HG03045 (cell line): ENCODE results near the gene NLGN1.

Source experiments
- ATAC-seq: cut with Tn5 transposase; IDR thresholded peaks from one replicate; pipeline ENCODE4 v1.9.1; 2021; ENCODE audit warnings: mild to moderate bottlenecking, moderate library complexity; ENCODE audit not compliant: unreplicated experiment

The NLGN1 gene

DNA sequence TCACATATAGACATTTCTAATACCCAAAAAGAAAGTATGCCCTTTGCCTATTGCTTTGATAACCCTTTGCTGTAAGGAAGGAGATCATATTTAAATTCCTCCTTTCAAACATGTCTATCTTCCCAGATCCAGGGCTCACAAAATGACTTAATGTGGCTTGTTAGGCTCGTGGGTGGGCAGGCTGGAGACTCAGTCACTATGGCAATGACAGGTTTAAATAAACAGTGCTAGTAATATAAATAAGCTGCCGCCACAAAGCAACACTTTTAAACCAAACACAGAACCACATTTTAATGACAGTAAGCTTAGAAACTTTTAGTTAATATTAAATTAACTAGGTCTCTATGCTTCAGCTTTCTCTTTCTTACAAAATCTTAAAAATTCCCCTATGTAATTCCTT lies 845.6 kb downstream of the NLGN1 start:
- no peak for ATAC-seq

DNA sequence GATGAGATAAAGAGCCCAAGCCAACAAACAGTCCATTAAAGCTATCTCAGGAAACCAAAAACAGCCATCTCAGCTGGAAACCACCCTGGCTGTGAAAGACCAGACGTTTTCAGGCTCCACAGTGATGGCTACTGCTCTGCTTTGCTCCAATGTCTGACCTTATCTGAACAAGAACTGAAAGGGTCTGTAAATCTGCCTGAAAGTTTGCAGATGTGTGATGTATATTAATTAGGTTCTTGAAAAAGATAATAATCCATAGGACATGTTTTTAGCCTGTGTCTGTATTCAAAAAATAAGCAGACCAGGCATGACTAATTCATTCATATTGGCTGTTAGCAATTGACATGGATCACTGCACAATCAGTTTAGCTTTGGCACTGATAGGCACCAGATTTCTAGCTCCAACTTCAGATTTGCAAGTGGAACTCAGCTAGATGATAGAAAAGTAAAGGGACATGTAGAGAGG lies 850.2 kb downstream of the NLGN1 start:
- ATAC-seq: no peak

DNA sequence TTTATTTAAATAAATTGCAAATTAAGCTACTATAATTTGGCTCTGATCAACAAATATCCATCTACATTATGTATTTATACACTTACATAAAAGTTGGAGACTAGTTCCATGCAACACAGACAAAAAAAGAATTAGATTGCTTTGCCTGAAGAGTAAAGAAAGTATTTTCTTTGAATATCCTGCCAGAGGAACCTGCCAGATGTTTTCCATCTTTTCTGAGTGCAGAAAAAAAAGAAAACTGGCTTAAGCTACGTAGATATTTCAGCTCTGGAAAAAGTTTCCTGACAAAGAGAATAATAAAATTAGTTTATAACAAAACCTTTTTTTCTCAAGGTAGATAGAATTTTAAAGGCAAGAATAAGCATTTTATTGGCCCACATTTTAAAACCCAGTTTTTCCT lies 854.1 kb downstream of the NLGN1 start:
- ATAC-seq: no peak

DNA sequence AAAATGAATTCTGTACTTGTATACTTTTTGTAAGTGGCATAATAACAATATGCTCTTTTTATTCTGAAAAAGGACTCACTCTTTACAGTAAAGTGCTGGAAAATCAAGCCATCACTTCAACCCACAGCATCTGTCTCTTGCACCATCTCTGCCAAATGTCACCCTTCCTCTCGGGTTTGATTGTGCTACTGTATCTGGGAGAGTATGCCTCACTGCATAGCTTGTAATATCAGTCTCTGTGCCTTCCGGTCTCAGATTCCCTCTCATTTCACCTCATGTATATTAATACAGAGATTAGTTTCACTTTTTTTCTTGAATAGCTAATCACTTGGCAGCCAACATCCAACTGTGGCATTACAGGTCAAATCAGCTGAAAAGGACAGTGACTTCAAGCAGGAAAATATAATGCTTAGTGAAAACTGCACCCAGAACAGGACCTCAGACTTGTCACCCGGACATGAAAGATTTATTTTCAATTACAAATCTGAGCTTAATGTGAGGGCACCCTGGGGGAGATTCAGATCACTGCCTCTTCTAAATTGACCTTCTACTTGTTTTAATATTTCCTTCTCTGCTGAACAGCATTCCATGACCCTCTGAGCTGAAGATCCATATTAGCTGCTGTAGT lies 855.8 kb downstream of the NLGN1 start:
- no peak for ATAC-seq

GRCh38 chr3:174253940-174254339 lies 856.4 kb downstream of the NLGN1 start:
- ATAC-seq: no peak

DNA sequence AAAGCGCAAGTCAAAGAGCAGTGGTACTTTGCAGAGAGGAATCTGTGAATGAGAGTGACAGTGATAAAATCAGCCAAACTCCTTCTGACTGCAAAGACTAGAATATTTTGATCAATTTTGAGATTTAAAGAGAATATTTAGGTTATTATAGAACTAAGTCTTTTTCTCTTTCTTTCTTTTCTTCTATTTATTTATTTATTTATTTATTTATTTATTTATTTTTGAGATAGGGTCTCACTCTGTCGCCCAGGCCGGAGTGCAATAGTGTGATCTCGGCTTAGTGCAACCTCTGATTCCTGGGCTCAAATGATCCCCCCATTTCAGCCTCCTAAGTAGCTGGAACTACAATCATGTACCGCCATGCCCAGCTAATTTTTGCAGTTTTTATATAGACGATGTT lies 857.9 kb downstream of the NLGN1 start:
- no peak for ATAC-seq

DNA sequence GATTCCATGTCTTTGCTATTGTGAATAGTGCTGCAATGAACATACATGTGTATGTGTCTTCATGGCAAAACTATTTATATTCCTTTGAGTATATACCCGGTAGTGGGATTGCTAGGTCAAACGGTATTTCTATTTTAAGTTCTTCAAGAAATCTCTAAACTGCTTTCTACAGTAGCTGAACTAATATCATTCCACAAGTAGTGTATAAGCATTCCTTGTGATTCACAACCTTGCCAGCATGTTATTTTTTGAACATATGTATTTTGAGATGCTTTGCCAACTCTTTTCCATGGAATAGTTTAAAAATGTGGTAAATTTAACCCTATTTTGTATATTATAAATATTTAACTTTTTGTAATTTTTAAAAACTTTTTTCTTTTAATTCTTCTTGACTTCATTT lies 868.9 kb downstream of the NLGN1 start:
- no peak for ATAC-seq

GRCh38 chr3:174268061-174268460 lies 870.5 kb downstream of the NLGN1 start:
- ATAC-seq: no peak

- no peak for ATAC-seq
Observed at GRCh38 chr3:174268586-174268985, 871.0 kb downstream of the NLGN1 start.

DNA sequence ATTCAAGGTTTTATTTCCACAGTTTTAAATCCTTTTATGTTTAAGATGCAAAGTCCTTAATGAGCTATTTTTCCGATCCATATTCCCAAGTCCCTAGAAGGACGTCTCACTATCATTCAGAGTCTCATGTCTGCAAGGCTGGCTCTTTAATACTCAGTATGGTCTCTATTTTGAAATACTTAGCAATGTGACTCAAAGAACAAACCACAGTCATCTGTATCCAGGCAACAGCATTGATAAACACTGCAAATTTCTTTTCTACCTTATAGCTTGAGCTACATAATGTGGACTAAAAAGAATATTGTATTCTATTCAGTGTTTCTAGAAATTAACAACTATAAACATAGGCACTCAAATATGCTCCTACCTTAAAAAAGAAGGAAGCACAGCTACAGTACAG lies 873.3 kb downstream of the NLGN1 start:
- ATAC-seq: no peak

GRCh38 chr3:174275336-174275735 lies 877.8 kb downstream of the NLGN1 start:
- no peak for ATAC-seq

DNA sequence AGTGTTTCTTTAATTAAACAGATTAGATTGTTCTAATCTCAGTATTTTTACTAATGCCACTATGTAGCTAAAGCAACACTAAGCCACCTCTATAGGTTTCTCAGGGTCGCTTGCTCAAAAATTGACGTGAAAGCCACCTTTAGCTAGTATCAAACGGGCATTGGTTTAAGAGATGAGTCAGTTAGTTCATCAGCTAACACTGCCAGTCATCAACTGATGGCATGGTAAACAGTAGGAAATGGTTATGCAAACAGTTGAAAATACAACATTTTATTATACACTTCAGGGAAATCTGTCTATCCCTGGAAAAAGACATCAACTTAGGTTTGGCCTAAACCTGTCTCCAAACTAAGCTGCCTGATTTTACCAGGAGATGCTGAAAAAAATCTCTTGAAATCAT lies 879.3 kb downstream of the NLGN1 start:
- ATAC-seq: no peak

DNA sequence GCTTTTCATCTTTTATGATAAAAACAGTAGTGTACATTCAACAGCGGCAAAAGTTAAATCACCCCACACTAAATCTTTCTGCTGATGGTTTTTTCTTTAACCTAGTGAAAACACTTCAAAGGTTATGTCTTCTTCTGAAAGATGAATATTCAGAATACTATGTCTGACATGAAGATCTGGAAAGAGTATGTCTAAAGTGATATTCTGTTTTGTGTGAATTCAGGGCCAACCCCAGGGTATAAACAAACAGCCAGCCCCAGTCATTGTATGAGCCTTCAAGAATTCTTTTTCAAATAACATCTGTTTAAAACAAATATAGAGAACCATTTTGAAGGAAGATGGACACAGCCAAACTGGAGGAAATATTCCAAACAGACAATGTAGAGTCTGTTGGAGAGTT lies 880.5 kb downstream of the NLGN1 start:
- ATAC-seq: no peak

DNA sequence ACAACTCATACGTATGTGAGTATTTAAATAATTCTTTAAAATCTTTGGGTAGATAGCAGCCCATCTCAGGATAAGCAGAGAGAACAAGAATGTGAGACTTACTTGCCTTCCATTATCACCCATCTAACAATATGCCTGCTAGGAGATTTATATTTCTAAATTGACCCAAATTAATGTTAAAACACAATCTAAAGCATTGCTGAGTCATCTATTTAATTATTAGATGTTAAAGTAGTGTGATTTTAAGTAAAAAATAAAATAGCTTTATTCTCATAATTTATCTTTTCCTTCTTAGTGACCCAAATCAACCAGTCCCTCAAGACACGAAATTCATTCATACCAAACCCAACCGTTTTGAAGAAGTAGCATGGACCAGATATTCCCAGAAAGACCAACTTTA lies 882.6 kb downstream of the NLGN1 start:
- ATAC-seq: no peak

DNA sequence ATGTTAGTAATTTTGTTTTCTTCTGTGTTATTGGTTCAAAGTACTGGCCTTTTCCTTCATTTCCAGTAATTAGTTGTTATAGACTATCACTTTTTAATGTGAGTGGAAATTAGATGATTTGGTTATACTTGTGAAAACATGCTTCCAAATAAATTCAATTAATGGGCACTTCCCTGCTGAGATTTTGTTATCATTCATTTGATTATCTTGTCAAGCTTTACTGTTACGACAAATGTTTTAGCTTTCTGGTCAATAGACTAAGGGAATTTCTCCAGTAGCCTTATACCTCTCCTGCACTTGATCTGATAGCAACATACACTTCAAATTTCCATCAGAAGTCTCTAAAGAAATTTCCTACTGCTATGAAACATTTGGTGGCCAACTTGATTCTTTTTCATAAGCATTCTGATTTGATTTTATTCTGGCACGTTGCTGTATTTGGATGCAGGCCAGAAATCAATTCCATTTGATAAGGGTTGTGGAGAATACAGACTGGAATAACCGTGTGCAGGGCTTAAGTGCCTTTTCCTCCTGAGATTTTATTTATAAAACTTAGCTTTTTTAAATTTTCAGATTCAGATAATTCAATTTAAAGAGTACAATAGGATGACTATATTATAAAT lies 887.8 kb downstream of the NLGN1 start:
- no peak for ATAC-seq

DNA sequence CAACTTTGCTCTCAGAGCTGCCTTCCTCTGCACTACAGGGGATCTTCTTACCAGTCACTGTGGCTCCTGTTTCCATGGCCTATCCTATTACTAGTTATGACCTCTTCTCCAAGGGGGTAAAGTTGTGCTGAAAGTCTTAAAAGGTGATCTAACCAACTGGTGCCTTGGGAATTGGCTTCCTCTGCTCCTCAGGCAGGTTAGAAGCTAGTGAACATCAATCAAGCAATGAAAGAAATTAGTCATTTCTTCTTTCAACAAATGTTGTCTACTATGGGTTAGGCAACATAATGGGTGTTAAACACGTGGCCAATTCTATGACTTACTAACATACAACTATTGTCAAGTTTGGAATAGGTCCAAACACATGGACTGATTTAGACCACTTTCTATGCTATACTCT lies 890.2 kb downstream of the NLGN1 start:
- no peak for ATAC-seq

DNA sequence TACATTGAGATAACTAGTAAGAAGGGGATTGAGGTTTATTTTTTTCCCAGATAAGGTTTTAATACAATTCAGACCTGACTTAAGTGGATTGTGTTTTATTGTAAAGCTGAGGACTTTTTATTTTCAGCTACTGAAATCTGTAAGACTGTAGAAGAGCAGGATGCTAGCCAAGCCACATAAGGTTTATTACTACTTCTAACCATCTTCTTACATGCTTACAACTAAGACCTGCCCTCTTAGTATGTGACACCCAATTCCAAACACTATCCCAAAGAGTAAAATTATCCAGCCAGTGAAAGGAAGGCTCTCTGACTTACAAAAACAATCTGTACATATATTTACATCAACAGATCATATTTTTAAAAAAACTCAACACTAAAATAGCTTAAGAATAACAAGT lies 897.1 kb downstream of the NLGN1 start:
- no peak for ATAC-seq

- ATAC-seq: no peak
Observed at GRCh38 chr3:174295306-174296092, 898.0 kb downstream of the NLGN1 start.

- ATAC-seq: no peak
Observed at GRCh38 chr3:174302746-174303315, 905.3 kb downstream of the NLGN1 start.

DNA sequence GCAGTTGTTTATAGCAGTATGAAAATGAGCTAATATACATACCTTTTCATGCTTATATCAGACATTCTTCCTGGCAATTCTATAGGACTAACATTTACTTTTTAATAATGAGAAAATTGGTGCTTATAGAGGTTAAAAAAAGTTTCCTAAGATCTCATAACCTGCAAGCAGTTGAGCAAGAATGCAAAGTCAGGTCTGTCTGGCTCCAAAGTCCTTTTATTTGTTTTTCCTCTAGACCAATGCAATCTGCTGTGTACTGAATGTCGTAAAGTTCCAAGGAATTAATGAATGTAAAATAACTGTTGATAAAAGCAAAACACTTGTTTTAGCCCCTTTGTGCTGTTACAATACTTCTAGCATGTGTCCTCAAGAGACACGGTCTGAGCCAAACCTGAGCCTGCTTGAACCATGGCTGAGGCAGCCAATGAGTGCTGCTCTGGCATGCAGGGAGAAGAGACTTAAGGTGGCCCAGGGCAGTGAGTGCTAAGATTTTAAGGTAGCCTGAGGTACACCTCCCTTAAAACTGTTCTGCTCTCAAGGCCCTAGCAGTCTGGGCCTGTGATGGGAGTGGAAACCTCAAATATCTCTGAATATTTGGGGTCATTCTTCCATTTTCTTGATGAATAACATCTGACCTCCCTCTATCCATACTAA lies 906.5 kb downstream of the NLGN1 start:
- no peak for ATAC-seq

DNA sequence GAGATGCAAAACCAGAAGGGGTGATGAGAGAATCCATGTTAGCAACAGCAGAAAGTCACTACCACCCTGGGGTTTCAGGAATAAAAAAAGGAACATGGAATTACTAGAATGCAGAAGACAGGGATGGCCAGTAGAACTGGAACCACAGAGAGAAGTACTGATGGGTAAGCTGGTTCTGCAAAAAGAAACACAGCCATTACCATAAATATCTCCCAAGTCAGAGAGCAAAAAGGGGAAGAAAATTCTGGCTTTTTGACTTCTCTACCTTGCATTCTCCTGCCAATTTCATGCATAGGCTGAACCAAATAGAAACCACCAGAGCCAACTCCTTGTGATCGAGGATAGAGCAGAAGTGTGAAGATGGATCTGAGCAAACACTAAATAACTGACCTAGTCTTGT lies 911.2 kb downstream of the NLGN1 start:
- no peak for ATAC-seq
